Cardiac muscle cell (in vitro differentiated cells and primary cell): ENCODE data around the gene C19orf12. TPM values are rescaled to one million over a fixed set of nuclear protein-coding genes. Genes with fewer than 3 reads are reported as not detected.

Experiments used
- DNase-seq, 2 donors: peaks; one replicate each; pipeline versions ENCODE4 v3.0.0 to v3.0.0-alpha.2; 2010 to 2017; ENCODE audit warnings: low read depth in 1 of 2, low spot score in 1 of 2
- H3K27ac ChIP-seq: fragments of 200-600 bp; sonication (generic); 2 replicates; pipeline ENCODE4 v1.5.1; 2016
- H3K27me3 ChIP-seq: fragments of 200-600 bp; sonication (generic); 2 replicates; pipeline ENCODE4 v1.6.0; 2016; ENCODE audit warnings: control low read depth
- H3K36me3 ChIP-seq: fragments of 200-600 bp; sonication (generic); 2 replicates; pipeline ENCODE4 v1.5.1; 2016; ENCODE audit warnings: control low read depth
- H3K4me1 ChIP-seq: fragments of 200-600 bp; sonication (generic); 2 replicates; pipeline ENCODE4 v1.8.1; 2017; ENCODE audit warnings: low read depth, mild to moderate bottlenecking, mixed run types
- H3K4me3 ChIP-seq: fragments of 200-600 bp; sonication (generic); 2 replicates; pipeline ENCODE4 v1.5.1; 2016; ENCODE audit warnings: mild to moderate bottlenecking
- H3K9me3 ChIP-seq: fragments of 200-600 bp; sonication (generic); 2 replicates; pipeline ENCODE4 v1.5.1; 2017; ENCODE audit warnings: low read depth, mild to moderate bottlenecking, control low read depth
- CTCF ChIP-seq: IDR thresholded peaks from 2 replicates; pipeline ENCODE4 v1.5.1; 2012; ENCODE audit warnings: low read depth, mild to moderate bottlenecking, low read length
- polyA plus RNA-seq: library from polyadenylated mRNA; unstranded; fragments of >200 nt; fragmentation: Nextera tagmentation; extraction: Ambion mirVana; gene quantifications from 2 replicates; pipeline ENCODE4 v1.2.1, GENCODE V29; 2016
- total RNA-seq: library from RNA; depleted of rRNA; stranded (reverse); fragments of >200 nt; gene quantifications from 2 replicates; pipeline ENCODE4 v1.2.3, GENCODE V29; 2016

Gene C19orf12
- total and polyA plus RNA-seq, 2 experiments from 2014 or later, result 46.2 to 54.7 TPM

GRCh38 chr19:29650772-29651387 is 64.2 kb downstream of the C19orf12 start:
- no peak for DNase-seq
- TF ChIP-seq CTCF, result no peak
- H3K4me3 ChIP-seq, result no peak overlapping the region
- H3K4me1 ChIP-seq, result no peaks in the 10 kb centered on the region
- H3K36me3 ChIP-seq, result no peaks in the 10 kb centered on the region
- H3K27ac ChIP-seq, result no peak overlapping the region
- no peaks in the 10 kb centered on the region for H3K27me3 ChIP-seq
- H3K9me3 ChIP-seq, result no peaks in the 10 kb centered on the region

Other genes starting within 250 kb of the C19orf12 start
- 0.39 TPM in 1 of 2 replicates, not detected in the other for gene VSTM2B, start 189.3 kb downstream of the C19orf12 start, total RNA-seq
- not detected in 2 replicates for gene VSTM2B, start 189.3 kb downstream of the C19orf12 start, polyA plus RNA-seq
- 32.0 and 60.6 TPM in 2 replicates for gene POP4, start 109.0 kb downstream of the C19orf12 start, total RNA-seq
- gene POP4, start 109.0 kb downstream of the C19orf12 start, polyA plus RNA-seq, result 86.7 and 89.7 TPM in 2 replicates
- gene PLEKHF1, start 49.8 kb downstream of the C19orf12 start, total RNA-seq, result 3.0 and 3.1 TPM in 2 replicates
- 0.96 and 2.3 TPM in 2 replicates for gene PLEKHF1, start 49.8 kb downstream of the C19orf12 start, polyA plus RNA-seq
- 11.7 and 15.9 TPM in 2 replicates for gene CCNE1, start 96.7 kb upstream of the C19orf12 start, total RNA-seq
- gene CCNE1, start 96.7 kb upstream of the C19orf12 start, polyA plus RNA-seq, result 17.1 and 21.8 TPM in 2 replicates
- 36.3 and 49.9 TPM in 2 replicates for gene URI1, start 227.0 kb upstream of the C19orf12 start, total RNA-seq
- 49.7 and 63.7 TPM in 2 replicates for gene URI1, start 227.0 kb upstream of the C19orf12 start, polyA plus RNA-seq